HG02840 (cell line): ENCODE results near the gene MXD4.

Experiments
- ATAC-seq: cut with Tn5 transposase; IDR thresholded peaks from one replicate; pipeline ENCODE4 v1.9.1; 2021; ENCODE audit warnings: mild to moderate bottlenecking, moderate library complexity, moderate number of reproducible peaks; ENCODE audit not compliant: unreplicated experiment, low FRiP score

Gene MXD4

GRCh38 chr4:2261853-2262144, at the start of gene MXD4:
Gene MXD4 (minus strand): TSS chr4:2262109. CDS start chr4:2261980, 129 bp downstream.
- ATAC-seq: no peak

GRCh38 chr4:2306773-2307410, 45.0 kb upstream of the MXD4 start:
- ATAC-seq: no peak

- no peak for ATAC-seq
Measured at GRCh38 chr4:2305766-2306501, 44.0 kb upstream of the MXD4 start.

GRCh38 chr4:2304877-2305561, 43.1 kb upstream of the MXD4 start:
- ATAC-seq: no peak

- ATAC-seq: no peak
Measured at GRCh38 chr4:2304321-2304876, 42.5 kb upstream of the MXD4 start.

- no peak for ATAC-seq
Measured at GRCh38 chr4:2303686-2304320, 41.9 kb upstream of the MXD4 start.

GRCh38 chr4:2303121-2303685, 41.3 kb upstream of the MXD4 start:
- no peak for ATAC-seq

- no peak for ATAC-seq
Measured at GRCh38 chr4:2302387-2303119, 40.6 kb upstream of the MXD4 start.

GRCh38 chr4:2301806-2302205, 39.9 kb upstream of the MXD4 start:
- ATAC-seq: no peak

- ATAC-seq: no peak
Measured at GRCh38 chr4:2301225-2301642, 39.3 kb upstream of the MXD4 start.

GRCh38 chr4:2300431-2301224, 38.7 kb upstream of the MXD4 start:
- ATAC-seq: no peak

- ATAC-seq: no peak
Measured at GRCh38 chr4:2299794-2300193, 37.9 kb upstream of the MXD4 start.

GRCh38 chr4:2298532-2298991, 36.7 kb upstream of the MXD4 start:
- ATAC-seq: no peak

GRCh38 chr4:2297606-2298531, 36.0 kb upstream of the MXD4 start:
- ATAC-seq: no peak

GRCh38 chr4:2296631-2297601, 35.0 kb upstream of the MXD4 start:
- no peak for ATAC-seq

GRCh38 chr4:2295900-2296442, 34.1 kb upstream of the MXD4 start:
- no peak for ATAC-seq

GRCh38 chr4:2295500-2295899, 33.6 kb upstream of the MXD4 start:
- ATAC-seq: no peak
